Kidney epithelial cell (primary cell): Measurements from ENCODE around the gene CCDC85C. TPM values are rescaled to one million over a fixed set of nuclear protein-coding genes. Genes with fewer than 3 reads are reported as not detected.

Source experiments
- DNase-seq: peaks from one replicate; pipeline ENCODE4 v3.0.0-alpha.2; 2010; ENCODE audit warnings: low read depth
- H3K27me3 ChIP-seq: 2 replicates; pipeline ENCODE4 v1.6.0; 2011; ENCODE audit warnings: low read length; ENCODE audit not compliant: control insufficient read depth, insufficient read depth
- H3K36me3 ChIP-seq: 2 replicates; pipeline ENCODE4 v1.5.1; 2011; ENCODE audit warnings: low read length; ENCODE audit not compliant: control insufficient read depth, insufficient read depth
- H3K4me3 ChIP-seq: 2 replicates; pipeline ENCODE4 v1.5.1; 2011; ENCODE audit warnings: low read depth, mild to moderate bottlenecking, control low read depth, low read length
- CTCF ChIP-seq: IDR thresholded peaks from 2 replicates; pipeline ENCODE4 v1.5.1; 2011; ENCODE audit warnings: mild to moderate bottlenecking, moderate library complexity, low read length, control low read depth, inconsistent platforms; ENCODE audit not compliant: insufficient read depth, poor library complexity, severe bottlenecking
- total RNA-seq: library from RNA; depleted of rRNA; stranded (reverse); fragments of >200 nt; gene quantifications from 2 replicates; pipeline ENCODE4 v1.2.3, GENCODE V29; 2015

CCDC85C gene
- total RNA-seq, 1 donor from 2014 or later = 32.4 TPM

GRCh38 chr14:99467336-99468078 lies 136.5 kb downstream of the CCDC85C start:
- Histone ChIP-seq H3K27me3 (no peaks in the 10 kb centered on the region), H3K4me3 (no peak overlapping the region), H3K36me3 (no peaks in the 10 kb centered on the region)
- DNase-seq = no peak
- no peak for TF ChIP-seq CTCF

- Histone ChIP-seq H3K36me3 (no peaks in the 10 kb centered on the region), H3K27me3 (no peaks in the 10 kb centered on the region), H3K4me3 (no peak overlapping the region)
- DNase-seq = no peak
- no peak for TF ChIP-seq CTCF
Measured at GRCh38 chr14:99466758-99467157, 137.2 kb downstream of the CCDC85C start.

- no peak for TF ChIP-seq CTCF
- DNase-seq = no peak
- Histone ChIP-seq H3K27me3 (no peaks in the 10 kb centered on the region), H3K36me3 (no peaks in the 10 kb centered on the region), H3K4me3 (no peak overlapping the region)
Measured at GRCh38 chr14:99465288-99465687, 138.7 kb downstream of the CCDC85C start.

GRCh38 chr14:99463974-99464373 lies 140.0 kb downstream of the CCDC85C start:
- Histone ChIP-seq H3K4me3 (no peak overlapping the region), H3K27me3 (no peaks in the 10 kb centered on the region), H3K36me3 (no peaks in the 10 kb centered on the region)
- TF ChIP-seq CTCF = no peak
- no peak for DNase-seq

GRCh38 chr14:99462210-99462609 lies 141.8 kb downstream of the CCDC85C start:
- no peak for TF ChIP-seq CTCF
- DNase-seq = no peak
- Histone ChIP-seq H3K4me3 (no peak overlapping the region), H3K27me3 (no peaks in the 10 kb centered on the region), H3K36me3 (no peaks in the 10 kb centered on the region)

GRCh38 chr14:99461411-99462085 lies 142.5 kb downstream of the CCDC85C start:
- TF ChIP-seq CTCF = no peak
- H3K36me3 ChIP-seq = no peaks in the 10 kb centered on the region
- no peak for DNase-seq
- H3K4me3 ChIP-seq = no peak overlapping the region
- H3K27me3 ChIP-seq = no peaks in the 10 kb centered on the region
